ENCODE measurements around the gene RNF149.

The RNF149 gene

DNA sequence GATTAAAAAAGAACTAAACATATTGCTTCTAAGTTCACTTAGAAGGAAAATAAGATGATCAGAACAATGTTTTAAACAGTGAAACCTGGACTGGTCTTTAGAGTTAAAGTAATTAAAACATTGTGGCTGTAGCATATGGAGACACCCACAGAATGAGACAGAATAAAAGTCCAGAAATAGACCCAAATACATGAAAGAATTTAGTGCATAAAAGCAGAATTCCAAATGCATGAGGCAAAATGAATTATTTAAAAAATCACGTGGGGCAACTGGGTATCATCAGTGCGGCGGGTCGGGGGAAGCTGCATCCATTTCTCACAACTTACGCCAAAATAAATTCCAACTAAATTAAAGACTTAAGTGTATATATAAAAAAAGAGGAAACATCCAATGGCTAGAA, 12.1 kb downstream of the RNF149 start:
- no peak for DNase-seq (ENCODE audit: low read depth in 2 of 2)

DNA sequence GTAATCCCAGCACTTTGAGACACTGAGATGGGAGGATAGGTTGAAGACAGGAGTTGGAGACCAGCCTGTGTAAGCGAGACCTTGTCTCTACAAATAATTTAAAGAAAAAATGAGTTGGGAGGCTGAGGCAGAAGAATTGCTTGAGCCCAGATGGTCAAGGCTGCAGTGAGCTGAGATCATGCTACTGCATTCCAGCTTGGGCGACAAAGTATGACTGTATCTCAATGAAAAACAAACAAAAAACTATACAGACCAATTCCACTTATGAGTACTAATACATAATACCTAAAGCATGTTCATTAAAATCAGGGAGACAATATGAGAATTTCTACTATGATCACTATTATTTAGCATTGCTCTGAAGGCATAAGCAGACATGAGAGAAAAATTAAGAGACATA, 12.6 kb downstream of the RNF149 start:
- no peak for DNase-seq (ENCODE audit: low read depth in 2 of 2)

DNA sequence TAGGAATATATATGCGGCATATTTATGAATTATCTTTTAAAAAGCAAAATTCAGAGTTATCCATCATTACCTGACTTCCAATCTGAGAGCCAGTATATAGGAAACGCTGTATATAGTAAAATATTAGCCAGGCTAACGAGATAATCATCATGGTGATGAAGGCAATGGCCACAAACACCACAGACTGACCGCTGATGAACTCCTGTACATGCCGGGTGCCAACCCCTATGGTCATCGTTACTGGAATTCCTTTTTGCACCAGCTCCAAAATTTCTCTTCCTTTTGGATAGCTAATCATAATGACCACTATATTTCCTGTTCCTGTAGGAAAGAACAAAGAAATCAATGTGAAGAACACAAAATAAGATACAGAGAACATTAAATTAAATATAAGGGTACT, 13.6 kb downstream of the RNF149 start:
- no peak for DNase-seq (ENCODE audit: low read depth in 2 of 2)

DNA sequence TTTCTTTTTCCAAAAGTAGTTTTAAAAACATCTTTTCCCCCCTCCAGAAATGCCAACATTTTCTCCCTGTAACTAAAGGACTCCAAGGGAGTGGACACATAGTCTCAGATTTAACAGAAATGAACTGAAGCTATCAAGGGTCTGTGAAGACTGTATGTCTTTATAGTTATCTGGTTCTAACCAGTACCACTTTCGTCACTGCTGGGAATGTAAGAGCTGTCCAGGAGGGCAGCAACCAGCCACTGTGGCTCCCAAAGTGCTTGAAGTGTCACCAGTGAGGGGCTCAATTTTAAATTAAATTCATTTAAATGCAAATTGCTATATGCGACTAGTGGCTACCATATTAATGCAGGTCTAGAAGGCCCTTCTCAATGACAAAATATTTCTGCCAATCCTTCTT, 15.0 kb downstream of the RNF149 start:
- no peak for DNase-seq (ENCODE audit: low read depth in 2 of 2)

DNA sequence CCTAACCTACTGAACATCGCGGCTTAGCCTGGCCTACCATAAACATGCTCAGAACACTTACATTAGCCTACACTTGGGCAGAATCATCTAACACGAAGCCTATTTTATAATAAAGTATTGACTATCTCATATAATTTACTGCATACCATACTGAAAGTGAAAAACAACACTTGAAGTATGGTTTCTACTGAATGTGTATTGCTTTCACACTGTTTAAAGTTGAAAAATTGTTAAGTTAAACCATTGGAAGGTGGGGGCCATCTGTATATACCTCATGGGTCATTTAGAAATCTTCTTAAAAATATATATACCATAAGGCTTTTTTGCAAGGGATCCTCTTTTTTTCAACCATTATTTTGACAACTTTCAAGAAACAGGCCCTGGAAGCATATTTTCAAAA, 16.5 kb downstream of the RNF149 start:
- no peak for DNase-seq (ENCODE audit: low read depth in 2 of 2)

DNA sequence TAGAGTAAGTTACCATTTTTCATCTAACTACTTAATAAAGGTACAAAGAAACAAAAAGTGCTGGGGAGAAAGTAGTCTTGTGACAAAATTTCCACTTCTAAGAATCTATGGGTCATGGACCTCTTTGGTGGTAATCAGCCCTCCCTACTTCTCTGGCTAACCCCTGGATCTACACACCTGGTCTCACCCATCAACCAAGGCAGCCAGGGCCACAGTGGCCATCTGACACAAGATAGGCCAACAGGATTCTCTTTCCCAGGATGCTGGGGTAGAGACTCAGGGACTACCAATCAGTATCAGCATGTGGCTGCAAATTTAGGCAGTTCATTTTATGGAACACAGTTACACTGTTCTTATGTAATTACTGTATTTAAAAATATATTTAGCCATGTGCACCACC, 17.8 kb downstream of the RNF149 start:
- DNase-seq (ENCODE audit: low read depth in 2 of 2): no peak

DNA sequence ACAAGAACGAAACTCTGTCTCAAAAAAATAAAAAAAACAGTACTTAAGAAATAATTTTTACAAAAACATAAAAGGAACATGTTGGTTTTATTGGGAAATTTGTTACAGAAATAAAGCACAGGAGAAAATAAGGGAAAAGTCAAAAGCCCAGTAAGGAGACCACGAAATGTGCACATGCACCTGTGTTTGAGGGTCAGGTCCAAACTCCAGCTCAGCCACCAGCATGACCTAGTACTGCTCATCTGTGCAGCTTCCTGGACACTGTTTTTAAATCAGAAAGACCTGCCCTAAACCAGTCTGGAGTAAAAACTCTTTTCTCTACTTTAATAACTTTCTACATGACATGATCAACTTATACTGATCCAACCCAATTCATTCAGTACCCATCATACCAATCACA, 21.2 kb downstream of the RNF149 start:
- no peak for DNase-seq (ENCODE audit: low read depth in 2 of 2)

DNA sequence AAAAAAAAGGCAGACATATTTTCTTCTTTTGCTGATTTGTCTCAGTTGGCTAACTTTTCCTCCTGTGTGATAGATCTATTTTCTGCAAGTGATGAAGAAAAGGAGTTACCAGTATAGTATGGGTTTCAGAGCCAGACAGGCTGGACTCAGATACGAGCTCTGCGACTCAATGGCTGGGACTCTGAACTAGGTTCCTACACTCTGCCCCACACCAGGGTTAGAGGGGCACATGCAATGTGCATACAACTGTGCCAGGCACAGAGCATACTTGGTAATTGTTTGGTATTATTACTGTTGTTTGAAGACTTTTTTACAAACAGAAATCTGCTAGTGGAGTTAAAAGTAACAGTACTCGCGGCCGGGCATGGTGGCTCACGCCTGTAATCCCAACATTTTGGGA, 21.8 kb downstream of the RNF149 start:
- DNase-seq (ENCODE audit: low read depth in 2 of 2): no peak

DNA sequence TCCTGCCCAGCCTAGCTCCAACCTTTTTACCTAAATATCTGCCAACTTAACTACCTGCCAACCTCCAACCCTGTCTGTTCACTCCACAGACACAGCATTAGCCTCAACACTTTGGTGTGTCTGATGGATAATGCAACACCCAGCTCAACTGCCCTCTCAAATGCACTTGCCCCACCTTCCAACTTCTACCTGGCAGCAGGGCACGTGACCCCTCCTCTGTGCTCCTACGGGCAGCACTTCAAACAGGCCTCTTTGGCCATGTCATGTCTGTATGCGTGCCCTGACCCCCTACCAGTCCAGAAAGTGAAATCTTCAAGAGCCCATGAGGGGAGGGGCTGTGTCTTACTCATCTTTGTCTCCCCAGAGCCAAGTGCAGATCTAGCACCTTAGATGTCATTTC, 25.5 kb downstream of the RNF149 start:
- DNase-seq (ENCODE audit: low read depth in 2 of 2): no peak

DNA sequence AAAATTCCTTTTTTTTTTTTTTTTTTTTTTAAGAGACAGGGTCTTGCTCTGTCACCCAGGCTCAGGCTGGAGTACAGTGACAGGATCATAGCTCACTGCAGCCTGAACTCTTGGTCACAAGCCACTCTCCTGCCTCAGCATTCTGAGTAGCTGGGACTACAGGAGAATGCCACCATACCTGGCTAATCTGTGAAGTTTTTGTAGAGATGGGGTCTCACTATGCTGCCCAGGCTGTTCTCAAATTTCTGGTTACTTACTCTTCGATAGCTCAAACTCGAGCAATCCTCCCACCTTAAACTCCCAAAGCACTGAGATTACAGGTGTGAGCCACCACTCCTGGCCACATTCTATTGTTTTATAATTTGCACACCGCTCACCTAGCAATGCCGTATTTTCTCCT, 27.0 kb downstream of the RNF149 start:
- no peak for DNase-seq (ENCODE audit: low read depth in 2 of 2)

DNA sequence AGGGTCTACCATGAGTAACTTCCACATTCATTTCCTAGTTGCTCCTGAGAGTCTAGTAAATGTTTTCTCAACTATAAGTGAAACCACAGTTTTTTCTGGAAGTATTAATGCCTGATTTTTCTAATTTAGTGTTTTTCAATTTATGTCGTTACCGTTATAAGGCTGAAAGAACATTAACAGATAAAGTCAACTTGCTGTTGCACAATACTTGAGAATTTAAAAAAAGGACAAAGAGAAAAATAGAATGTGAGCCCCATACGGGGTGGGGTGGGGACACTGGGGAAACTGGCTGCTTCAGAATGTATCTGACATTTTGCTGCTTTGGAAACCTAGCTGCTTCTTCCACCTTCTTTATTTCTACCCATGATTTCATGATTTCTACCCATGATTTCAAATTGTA, 29.6 kb downstream of the RNF149 start:
- DNase-seq (ENCODE audit: low read depth in 2 of 2): no peak

DNA sequence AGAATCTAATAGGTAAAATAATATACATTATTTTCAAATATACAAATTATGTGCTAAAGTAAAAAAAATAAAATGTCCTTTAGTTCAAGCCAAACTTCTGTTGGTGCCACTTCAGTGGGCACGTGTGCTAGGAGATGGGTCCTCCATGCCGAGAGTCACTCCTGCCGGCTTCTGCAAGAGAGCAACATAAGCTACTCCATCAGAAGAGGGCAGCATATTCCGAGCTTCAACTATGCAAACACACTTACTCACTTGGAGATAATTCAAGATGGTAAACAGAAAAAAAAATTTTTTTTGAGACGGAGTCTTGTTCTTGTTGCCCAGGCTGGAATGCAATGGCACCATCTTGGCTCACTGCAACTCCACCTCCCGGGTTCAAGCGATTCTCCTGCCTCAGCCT, 31.4 kb downstream of the RNF149 start:
- DNase-seq (ENCODE audit: low read depth in 2 of 2): no peak

DNA sequence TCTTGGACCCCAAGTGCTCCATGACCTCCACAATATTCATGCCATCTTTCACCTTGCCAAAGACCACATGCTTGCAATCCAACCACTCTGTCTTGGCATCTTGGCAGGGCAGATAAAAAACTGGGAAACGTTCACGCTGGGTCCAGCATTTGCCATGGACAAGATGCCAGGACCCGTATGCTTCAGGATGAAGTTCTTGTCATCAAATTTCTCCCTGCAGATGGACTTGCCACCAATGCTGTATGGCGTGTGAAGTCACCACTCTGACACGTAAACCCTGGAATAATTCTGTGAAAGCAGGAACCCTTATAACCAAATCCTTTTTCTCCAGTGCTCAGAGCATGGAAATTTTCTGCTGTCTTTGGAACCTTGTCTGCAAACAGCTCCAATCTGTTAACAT, 34.4 kb downstream of the RNF149 start:
- no peak for DNase-seq (ENCODE audit: low read depth in 2 of 2)

DNA sequence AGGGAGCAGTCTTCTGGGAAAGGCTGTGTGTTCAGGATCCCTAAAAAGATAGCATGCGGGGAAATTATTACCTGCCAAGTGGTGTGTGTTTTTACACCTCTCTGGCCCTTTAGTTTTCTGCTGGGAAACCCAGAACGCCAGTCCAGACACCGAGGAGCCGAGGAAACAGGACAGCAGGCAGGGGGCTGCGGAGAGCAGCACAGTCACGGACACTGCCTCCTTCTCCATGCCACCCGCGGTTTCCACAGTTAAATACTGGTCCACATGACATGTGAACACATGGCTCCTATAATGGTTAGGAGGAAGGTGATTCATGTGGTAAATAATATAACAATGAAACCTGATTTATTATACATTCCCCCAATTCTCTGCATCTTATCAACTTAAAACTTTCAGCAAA, 35.4 kb downstream of the RNF149 start:
- no peak for DNase-seq (ENCODE audit: low read depth in 2 of 2)

DNA sequence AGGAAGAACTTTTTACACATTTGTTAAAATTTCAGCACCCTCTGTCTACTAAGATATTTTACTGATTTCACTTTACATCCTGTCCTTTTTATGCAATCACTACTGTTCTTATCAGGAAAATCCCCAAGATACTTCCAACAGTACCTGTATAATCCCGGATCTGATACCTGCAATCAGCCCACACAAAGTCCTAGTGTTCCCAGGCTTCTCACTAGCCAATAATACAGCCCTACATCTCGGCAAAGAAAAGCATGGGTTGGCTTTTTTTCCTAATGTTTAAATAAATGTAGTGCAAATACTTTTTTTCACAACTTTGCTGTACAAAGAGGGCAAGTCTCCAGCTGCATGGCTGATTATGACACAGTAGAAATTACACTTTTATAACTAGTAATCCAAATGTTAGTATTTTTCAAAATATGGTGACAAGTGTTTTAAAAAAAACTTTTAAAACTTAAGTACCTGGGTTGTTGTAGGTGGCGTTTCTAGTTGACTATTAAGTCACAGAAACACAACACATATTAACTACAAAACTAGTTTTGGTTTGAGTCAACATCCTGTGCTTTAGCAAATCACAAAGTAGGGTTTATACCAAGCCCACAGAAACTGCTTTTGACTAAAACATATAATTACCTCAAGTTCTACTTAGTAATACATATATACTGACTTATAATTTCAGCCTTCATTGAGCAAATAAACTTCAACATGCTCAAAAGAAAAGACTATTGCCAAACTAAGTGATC, 36.3 kb downstream of the RNF149 start:
- no peak for DNase-seq (ENCODE audit: low read depth in 2 of 2)

DNA sequence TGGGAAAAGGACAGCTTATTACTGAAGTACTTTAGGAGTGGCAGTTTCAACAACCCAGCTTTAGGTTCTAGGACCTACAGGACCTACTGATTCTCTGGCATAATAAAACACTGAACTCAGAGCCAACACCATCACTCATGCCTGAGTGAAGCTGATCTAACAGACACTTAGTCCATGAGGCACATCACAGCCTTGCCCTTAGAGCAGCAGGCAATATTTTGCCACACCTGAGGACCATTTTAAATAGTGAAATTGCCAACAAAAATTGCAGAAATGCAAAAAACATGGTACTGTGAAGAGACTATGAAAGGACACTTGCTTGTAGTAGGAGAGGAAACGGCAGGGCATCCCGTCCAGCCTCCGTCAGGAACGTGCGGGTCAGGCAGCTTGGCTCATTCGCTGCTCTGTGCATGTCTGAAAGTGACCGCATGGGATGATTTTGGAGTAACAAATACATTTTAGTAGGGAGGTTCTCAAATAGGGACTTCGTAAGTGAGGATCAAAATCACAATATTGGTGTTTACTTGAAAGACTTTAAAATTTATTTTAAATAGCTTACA, 37.7 kb downstream of the RNF149 start:
- no peak for DNase-seq (ENCODE audit: low read depth in 2 of 2)

DNA sequence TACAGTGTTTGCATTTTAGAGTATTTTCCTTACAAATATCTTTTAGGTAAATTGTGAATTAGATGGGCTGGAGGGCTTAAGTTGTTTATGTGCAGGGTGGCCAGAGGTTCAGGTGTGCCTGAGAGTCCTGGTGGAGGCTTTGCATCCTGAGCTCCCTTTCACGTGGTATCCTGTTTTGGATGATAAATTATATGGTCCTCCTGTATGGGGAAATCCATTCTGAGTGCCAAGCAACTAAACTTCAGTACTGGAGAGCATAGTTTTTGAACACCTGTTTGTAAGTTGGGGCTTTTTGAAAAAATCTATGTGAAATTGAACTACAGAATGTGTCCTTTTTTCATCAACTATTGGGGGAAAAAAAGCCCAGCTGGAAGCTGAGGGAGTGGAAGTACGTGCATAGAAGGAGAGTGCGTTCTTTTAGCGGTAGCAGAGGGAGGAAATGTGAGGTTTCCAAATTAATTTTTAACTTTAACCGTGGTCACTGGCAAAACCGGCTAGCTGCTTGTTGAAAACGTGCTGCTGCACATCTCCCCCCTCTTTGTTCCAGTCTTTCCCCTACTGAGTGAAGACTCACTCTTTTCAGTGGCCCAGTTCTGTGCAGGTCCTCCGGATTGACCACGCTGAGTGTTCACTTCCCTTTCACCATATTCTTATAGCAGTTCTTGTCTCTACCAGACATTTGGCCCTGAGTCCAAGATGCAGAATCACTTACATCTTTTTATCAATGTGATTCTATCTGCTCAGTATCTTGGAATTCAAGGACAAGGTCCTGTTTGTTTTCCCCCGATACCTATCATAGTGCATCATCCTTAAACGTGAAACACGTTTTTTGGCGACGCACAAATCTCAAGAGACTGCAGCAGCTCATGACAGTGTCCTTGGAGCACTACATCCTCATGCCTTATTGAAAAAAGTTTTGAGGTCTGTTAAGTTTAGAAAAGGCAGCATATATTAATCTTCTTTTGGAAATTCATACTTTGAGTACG, 40.5 kb downstream of the RNF149 start:
- no peak for DNase-seq (ENCODE audit: low read depth in 2 of 2)

DNA sequence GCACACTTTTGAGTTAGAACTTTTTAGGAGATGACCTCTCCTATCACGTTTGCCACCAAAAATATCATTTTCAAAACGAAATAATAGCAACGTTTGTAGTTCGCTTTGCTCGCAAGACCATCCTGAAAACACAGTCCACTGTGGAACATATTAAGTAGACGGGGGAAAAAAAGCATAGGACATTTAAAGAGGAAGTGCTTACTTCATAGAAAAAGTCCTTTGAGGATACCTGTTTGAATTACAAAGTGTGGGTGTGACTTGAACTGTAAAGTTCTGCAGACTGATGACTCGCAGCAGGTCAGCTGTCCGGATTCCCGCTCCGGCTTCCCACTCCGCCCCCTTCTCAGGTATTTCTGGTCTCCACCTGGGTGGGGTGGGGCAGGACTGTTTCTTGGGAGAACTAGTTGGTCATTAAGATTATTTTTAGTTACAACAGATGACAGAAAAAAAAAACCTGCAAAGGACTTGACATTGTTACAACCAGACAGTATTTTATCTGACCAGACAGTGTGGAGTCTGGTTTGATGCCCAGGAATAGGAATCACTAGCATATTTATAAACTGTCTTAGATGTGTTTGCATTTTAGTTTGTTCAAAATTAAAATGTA, 42.5 kb downstream of the RNF149 start:
- DNase-seq (ENCODE audit: low read depth in 2 of 2): no peak

DNA sequence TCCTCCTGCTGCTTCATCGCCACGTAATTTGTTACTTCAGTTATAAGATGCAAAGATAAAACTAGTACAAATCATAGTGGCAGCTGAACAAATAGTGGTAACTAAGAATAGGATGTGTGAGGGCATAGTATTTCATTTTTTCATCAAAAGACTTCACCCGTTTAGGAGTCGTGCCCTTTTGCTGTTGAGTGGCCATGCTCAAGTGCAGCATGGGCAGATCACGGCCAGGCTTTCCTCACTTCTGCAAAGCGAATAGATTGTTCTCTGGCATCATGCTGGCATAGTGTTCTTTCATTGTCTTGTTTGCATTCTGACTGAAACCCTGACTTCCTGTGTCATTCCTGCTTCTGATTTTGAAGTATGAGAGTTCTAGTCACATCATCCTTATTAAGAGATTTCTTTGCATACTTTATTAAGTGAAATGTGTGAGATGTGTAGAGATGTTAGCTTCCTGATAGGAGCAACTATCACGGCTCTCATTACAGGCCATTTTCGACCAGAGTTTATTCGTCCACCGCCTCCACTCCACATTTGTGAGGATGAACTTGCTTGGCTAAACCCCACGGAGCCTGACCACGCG, 44.1 kb downstream of the RNF149 start:
- no peak for DNase-seq (ENCODE audit: low read depth in 2 of 2)

DNA sequence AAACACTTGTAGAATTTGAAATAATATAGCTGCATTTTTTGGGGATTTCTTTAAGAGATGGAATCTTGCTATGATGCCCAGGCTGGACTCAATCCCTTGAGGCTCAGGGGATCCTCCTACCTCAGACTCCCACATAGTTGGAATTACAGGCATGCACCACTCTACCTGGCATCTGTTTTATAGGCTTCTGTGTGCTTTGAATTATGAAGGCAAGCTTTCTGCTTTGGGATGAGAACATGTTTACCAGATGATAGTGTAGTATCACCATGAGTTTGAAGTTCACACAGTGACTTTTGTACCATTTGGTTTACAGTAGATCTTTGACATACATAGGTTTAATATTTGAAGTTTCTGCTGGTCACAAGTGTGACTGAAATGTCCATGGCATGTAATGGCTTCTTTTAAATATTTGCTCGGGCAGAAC, 45.1 kb downstream of the RNF149 start:
- no peak for DNase-seq (ENCODE audit: low read depth in 2 of 2)

DNA sequence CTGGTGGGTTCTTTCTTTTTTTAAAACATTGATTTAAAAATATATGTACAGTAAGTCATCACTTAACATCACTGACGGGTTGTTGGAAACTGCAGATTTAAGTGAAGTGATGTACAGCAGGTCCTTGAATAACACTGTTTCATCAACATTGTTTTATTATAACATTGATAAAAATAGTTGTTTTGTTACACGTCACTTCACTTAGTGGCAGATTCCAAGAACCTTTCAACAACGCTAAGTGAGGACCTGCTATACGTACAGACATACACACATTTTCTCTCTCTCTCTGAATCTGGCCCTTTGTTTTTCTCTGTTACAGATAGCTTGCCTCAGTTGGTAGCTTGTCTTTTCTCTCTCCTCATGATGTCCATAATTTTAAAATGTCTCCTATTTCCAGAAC, 46.4 kb downstream of the RNF149 start:
- DNase-seq (ENCODE audit: low read depth in 2 of 2): no peak

DNA sequence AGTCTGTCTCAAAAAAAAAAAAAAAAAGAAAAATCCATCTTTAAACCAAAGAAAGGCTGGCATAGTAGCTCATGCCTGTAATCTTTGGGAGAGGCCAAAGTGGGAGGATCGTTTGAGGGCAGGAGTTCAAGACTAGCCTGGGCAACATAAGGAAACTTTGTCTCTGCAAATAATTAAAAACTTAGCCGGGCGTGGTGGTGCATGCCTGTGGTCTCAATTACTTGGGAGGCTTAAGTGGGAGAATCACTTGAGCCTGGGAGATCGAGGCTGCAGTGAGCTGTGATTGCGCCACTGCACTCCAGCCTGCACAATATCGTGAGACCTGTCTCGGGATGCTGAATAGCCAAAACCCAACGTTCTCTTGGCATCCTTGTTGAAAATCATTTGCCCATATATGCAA, 49.7 kb downstream of the RNF149 start:
- DNase-seq (ENCODE audit: low read depth in 2 of 2): no peak

Data from stimulated activated CD4-positive, alpha-beta T cell treated with anti-CD3 and anti-CD28 coated beads, Interleukin-1b, Interleukin-23, amount 100 ng/mL, for 4 hours (primary cell).